Activated CD8-positive, alpha-beta memory T cell treated with anti-CD3 and anti-CD28 coated beads for 36 hours (primary cell): ENCODE measurements around the gene LRRC34. TPM values are rescaled to one million over a fixed set of nuclear protein-coding genes. Genes with fewer than 3 reads are reported as not detected.

Experiments used
- CTCF ChIA-PET: fragments of 350-600 bp; sonication (Branson Sonifier 250); formaldehyde crosslinking; loops from one replicate; lab custom pipeline; 2021; ENCODE audit warnings: antibody characterized with exemption; lab: Charles Lee
- POLR2A ChIA-PET: fragments of 350-600 bp; sonication (Branson Sonifier 250); formaldehyde crosslinking; loops from one replicate; lab custom pipeline; 2021; ENCODE audit warnings: antibody characterized with exemption; lab: Charles Lee
- total RNA-seq, 2 experiments: library from RNA; stranded (reverse); gene quantifications; one replicate each; pipeline ENCODE4 v1.2.3, GENCODE V29; 2021

The LRRC34 gene
- total RNA-seq, 2 experiments from 2014 or later = 3.5 to 4.2 TPM

DNA sequence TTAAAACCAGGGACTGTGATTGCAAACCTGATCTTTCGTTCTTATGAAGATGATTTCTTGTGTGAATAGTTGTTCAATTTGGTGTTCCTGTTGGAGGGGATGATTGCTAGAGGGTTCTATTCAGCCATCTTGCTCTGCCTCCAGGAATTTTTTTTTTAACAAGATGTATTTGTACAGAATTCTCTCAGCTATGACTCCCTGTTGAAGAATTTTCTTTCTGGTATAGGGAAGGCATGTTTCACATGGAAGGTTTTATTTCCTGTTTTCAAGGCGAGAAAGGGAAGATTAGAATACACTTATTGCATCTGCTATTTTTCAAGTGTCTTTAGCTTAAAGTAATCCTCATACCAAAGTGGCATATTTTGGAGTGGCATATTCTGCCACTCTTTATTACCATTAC lies 5.6 kb upstream of the LRRC34 start:
- CTCF ChIA-PET = no interaction called here

DNA sequence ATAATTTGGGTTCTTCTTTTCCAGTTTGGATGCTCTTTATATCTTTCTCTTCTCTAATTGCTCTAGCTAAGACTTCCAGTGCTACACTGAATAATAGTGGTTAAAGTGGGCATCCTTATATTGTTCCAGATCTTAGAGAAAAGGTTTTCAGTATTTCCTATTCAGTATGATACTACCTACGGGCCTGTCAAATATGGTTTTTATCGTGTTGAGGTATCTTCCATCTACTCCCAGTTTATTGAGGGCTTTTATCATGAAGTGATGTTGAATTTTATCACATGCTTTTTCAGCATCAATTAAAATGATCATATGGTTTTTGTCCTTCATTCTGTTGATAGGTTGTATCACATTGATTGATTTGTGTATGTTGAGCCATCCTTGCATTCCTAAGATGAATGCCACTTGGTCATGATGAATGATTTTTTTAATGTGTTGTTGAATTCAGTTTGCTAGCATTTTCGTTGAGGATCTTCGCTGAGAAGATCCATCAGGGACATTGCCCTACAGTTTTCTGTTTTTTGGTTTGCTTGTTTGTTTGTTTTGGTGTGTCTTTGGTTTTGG lies 3.0 kb upstream of the LRRC34 start:
- ChIA-PET CTCF (no interaction called here), POLR2A (no interaction called here)

More for the DNA sequence above, 5.6 kb upstream of the LRRC34 start:
- POLR2A ChIA-PET = no interaction called here

DNA sequence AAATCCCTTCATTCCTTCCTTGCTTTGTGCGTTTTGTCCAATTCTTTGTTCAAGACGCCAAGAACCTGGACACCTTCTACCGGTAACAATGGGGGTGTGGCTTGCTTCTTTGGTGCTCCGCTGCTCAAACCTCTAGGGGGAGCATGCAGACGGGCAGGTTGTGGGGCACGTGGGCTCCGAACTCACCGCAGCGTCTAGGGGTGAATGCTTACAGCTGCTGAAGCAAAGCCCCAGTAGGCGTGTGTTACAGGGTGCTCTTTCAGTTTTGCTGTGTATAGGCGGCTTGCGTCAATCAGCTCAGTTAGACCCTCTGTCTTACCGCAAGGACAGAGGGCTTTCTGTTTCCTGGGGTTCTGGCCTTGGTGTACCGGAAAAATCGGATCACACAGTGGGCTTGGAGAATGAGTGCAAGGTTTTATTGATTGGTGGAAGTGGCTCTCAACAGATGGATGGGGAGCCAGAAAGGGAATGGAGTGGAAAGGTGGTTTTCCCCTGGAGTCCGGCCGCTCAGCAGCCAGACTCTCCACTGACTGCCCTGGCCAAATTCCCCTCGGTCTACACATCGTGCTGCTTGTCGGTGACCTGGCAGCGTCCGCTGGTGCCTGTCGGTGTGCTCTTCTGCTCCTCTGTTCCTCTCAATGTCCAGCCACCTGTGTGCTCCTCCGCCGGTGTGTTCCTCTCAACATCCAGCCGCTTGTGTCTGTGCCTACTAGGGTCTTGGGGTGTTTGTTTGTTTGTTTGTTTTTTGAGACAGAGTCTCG lies 1.2 kb upstream of the LRRC34 start:
- ChIA-PET CTCF (no interaction called here), POLR2A (interaction anchor here (0.7 to 0.9 kb wide), 2 partner anchors 41 to 42 kb away, joined by 3 read pairs; partner anchors contain the start of gene MYNN)

DNA sequence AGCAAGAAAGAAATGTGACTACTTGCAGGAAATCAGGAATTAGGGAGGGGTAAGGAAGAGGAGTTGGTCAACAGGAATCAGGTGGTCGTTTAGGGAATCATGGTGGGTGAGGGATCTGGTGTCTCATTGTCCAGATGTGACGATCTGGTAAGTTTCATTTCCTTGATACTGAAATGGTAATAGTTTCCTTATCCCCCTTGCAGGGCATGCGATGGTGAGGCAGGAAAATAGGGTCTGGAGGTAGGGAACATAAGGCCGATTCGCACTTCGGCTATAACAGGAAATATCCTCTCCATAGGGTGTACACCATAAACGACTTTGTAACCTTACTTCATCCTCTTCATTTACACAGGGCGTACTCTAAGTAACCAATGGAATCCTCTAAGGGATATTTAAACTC lies 574 bp upstream of the LRRC34 start:
- ChIA-PET CTCF (no interaction called here), POLR2A (interaction anchor here (0.7 to 2.6 kb wide), 3 partner anchors 40 to 41 kb away, joined by 3 to 12 read pairs (median 3); partner anchors contain the start of gene MYNN)

DNA sequence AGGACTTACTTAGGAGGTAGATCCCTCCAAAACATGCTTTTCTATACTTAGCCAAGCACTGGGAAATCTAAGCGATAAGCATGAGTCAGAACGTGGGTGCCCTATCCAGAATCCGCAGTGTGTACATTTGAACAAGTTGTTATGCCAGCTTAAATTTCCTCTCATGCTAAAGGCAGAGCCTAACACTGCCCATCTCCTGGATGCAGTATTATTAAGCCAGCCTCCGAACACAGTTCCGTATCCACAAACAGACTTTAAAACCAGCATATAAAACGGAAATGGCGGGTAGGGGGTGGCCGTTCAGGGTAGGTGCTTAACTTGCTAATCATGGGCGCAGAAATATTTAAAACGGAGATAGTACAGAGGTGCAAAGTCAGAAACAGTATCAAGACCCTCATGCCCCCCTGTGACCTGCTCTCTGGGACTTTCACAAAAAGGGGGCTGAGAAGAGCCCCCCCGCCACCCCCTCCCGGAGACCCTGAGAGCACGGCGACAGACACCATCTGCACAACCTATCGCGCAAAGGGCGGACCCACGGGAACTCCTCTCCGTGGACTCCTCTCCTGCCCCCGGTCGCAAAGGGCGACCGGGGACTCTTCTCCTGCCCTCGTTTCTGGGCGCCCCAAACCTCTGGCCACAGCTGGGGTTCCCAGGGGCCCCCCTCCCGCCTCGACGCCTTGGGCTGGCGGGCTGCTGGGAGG lies 923 bp downstream of the LRRC34 start:
- POLR2A ChIA-PET = interaction anchor here (0.6 to 2.6 kb wide), 3 partner anchors 39 to 304 kb away, joined by 3 to 12 read pairs (median 5); partner anchors contain the start of gene MYNN
- CTCF ChIA-PET = interaction anchor here (0.6 to 1.7 kb wide), 2 partner anchors 39 to 73 kb away, joined by 4 to 5 read pairs; no protein-coding TSS in a partner anchor

DNA sequence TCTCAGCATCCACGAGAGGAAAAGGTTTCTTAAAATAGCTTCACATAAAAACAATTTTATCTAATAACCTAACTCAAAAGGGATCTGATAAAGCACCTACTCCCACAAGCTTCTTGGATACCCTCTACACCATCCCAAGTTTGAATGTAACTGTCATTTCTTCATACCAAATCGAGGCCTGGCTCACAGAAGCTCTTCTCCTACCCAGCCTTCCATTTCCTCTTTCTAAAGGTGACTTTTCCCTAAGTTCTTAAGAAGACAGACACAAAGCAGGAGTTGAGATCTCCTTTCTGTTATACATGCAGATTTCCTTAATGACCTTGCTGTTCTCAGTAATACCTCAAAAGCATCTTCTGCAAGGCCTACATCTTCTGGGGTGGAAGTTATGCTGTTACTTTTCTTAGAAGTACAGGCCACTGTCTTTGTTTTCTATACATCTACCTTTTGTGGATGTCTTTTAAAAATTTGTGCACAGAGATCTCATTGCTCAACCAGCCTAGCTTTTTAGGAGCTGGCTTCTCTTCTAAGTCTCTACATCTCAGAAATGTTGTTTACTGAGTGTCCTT lies 3.4 kb downstream of the LRRC34 start:
- ChIA-PET CTCF (interaction anchor here (0.9 kb wide), 1 partner anchor 9 kb away, joined by 4 read pairs; no protein-coding TSS in a partner anchor), POLR2A (interaction anchor here (0.6 kb wide), 1 partner anchor 46 kb away, joined by 4 read pairs; no protein-coding TSS in a partner anchor)

DNA sequence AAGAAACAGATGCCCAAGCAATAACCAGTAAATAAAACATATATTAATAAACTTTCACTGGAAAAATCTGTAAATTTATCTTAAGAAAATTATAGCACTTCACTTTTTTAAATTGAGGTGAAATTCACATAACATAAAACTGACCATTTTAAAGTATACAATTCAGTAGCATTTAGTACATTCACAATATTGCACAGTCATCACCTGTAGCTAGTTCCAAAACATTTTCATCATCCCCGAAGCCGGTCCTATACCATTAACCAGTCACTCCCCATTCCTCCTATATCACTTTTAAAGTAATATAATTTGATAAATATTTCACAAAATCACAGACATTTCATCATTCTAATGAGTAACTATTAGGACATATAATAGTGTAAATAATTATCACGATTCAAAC lies 8.0 kb downstream of the LRRC34 start:
- POLR2A ChIA-PET = interaction anchor here (0.5 kb wide), 1 partner anchor 12 kb away, joined by 6 read pairs; no protein-coding TSS in a partner anchor
- CTCF ChIA-PET = no interaction called here

DNA sequence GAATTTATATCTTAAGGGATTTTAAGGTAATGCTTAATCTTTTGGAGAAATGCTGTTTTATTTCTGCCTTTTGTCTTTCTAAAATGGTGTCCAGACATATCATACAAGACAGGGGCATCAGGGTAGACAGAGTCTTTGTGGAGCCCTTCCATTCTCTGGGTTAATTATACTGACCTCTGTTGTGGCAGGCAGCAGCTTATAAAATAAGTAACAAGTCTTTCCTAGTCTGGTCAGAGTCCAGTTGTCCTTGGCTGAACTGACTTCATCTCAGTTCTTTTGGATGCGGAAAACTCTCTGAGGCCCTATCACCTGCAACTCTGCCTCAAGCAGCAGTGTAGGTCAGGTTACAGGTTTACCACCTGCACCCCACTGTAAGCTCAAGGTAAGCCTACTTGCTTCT lies 20.3 kb downstream of the LRRC34 start:
- ChIA-PET POLR2A (no interaction called here), CTCF (no interaction called here)

DNA sequence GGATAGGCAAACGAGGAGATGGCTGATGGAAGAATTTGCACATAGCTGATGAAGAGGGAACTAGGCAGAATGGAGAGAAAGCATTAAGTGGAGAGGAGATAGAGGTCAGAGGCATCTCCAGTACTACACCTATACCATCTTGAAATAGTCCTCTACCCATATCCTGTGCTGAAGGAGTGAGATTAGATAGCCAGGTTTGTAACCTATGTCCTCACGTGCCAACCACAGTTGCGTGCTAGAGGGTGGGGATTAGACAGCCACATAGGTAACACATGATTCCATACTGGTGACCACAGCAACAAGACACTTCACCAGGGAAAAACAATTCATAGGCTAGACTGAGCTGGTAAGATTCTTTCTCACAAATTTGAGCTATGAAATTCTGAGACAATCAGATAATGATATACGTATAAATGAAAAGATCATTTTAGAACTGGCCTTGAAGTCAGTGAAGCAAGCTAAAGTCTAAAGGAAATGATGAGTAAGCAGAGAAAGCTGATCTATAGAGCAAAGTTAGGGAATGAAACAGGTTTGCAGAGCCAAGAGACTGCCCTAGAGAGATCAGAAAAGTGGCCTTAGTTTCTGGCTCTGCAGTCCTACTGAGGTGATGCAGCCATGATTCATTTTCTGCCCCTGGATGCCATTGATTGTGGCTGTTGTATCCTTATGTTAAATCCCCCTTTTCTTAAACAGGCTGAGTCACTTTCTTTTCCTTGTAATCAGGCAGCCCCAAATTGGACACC lies 21.8 kb downstream of the LRRC34 start:
- POLR2A ChIA-PET = no interaction called here
- CTCF ChIA-PET = no interaction called here

DNA sequence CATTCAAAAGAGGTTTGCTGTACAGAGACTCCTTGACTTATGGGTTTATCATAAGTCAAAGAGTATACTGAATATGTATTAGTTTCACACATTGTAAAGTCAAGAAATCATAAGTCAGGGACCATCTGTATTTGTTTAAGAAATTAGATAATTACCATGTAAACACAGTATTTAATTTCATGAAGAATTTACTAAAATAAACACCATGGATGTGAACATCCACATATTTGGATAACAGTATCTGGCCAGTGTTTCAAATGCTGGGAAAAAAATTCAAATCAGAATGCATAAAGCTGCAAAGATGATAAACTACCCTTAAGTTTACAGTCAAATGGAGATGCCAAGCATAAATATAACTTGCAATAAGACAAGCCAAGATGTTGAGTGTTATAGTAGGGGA lies 22.5 kb downstream of the LRRC34 start:
- POLR2A ChIA-PET = no interaction called here
- CTCF ChIA-PET = no interaction called here

DNA sequence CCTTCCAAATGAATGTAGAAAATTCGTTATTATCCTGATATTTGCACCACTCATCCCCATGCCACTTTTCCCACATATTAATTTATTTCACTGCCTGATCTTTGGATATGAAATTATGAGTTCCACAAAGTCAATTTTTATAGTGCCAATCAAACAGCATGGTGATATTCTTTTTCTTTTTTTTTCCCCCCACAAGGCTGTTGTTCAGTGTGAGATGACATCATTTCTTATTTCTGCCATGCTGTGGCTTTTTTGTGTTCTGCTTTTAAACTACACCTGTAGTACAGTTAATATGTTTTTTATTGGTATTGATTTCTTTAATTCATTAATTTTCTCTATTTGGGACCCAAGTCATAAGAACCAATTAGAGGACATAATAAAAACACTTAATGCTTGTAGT lies 24.9 kb downstream of the LRRC34 start:
- POLR2A ChIA-PET = no interaction called here
- CTCF ChIA-PET = no interaction called here

DNA sequence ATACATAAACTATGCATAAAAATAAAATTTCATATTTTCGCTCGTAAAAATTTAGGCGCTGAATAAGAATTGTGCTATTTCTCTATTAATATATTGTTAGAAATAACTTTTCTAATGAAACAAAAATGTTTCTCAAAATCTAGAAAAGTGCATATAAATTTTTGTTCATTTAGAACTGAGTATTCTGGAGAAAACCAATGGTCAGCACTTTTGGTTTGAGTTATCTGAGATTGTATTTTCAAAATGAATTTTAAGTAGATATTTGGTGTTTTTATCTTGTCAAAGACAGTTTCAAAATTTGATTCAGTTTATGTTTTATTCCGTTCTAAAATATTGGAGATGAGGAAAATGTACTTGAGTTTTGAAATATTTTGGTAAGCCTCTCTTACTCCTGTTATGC lies 25.6 kb downstream of the LRRC34 start:
- CTCF ChIA-PET = no interaction called here
- POLR2A ChIA-PET = no interaction called here

DNA sequence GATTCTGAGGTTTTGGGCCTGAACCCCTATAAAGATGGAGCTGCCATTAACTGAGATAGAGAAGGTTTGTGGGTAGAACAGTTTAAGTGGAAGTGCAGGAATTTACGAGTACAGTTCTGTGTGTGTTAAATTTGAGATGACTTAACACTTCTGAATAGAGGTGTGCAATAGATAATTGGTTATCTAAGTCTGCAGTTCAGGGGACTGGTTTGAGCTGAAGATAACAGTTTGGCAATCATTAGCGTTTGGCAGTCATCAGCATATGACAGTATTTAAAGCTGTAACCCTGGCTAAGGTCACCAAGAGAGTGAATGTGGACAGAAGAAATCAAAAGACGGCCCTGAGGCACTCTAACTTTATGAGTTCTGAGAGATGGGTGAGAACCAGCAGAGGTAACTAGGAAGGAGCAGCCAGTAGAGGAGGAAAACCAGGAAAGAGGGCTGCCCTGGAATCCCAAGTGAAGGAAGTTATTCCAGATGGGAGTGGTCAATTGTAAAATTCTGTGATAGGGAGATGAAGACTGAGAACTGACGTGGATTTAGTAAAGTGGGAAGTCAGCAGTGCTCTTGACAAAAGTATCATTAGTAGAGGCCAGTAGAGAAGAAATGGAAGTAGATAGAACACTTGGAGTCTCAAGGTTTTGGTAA lies 31.4 kb downstream of the LRRC34 start:
- CTCF ChIA-PET = no interaction called here
- POLR2A ChIA-PET = no interaction called here

DNA sequence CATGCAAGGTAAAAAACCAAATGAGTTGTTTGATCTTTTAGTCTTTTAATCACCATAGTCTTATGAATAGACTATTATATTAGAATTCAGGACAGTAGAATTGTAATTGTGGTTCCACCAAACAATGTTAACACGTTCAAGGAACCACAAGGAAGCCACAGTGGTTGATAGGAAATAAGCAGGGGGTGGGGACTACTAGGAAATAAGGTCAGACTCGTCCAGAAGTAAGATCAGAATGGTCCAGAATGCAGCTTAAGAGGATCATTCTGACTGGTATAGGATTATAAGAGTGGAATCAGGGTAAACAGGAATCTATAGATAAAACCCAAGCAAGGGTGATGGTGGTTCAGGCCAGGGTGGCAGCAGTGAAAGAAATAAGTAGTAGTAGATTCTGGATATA lies 32.0 kb downstream of the LRRC34 start:
- ChIA-PET CTCF (interaction anchor here (0.6 kb wide), 1 partner anchor 408 kb away, joined by 3 read pairs; no protein-coding TSS in a partner anchor), POLR2A (no interaction called here)

DNA sequence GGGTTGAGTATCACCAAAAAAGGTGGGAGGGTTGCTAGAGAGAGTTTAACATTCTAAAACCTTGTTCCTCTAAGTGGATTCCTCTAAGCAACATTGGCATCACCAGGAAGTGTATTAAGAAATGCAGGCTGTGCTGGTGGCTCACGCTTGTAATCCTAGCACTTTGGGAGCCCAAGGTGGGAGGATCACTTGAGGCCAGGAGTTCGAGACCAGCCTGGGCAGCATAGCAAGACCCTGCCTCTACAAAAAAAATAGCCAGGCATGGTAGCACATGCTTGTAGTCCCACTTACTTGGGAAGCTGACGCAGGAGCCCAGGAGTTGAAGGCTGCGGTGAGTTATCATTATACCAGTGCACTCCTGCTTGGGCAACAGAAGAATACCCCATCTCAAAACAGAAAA lies 34.9 kb downstream of the LRRC34 start:
- POLR2A ChIA-PET = no interaction called here
- CTCF ChIA-PET = no interaction called here

DNA sequence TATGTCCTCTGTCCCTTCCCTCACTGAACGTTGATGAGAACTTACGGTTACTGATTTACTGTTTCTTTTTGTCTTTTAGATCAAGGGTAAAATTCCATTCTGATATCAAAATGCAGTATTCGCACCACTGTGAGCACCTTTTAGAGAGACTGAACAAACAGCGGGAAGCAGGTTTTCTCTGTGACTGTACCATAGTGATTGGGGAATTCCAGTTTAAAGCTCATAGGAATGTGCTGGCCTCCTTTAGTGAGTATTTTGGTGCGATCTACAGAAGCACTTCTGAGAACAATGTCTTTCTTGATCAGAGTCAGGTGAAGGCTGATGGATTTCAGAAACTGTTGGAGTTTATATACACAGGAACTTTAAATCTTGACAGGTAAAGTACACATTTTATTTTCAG lies 38.5 kb downstream of the LRRC34 start:
- ChIA-PET CTCF (no interaction called here), POLR2A (interaction anchor here (2.1 to 2.2 kb wide), 2 partner anchors 10 to 38 kb away, joined by 12 to 14 read pairs; partner anchors contain the start of genes LRRC34, LRRIQ4 and TERC)

DNA sequence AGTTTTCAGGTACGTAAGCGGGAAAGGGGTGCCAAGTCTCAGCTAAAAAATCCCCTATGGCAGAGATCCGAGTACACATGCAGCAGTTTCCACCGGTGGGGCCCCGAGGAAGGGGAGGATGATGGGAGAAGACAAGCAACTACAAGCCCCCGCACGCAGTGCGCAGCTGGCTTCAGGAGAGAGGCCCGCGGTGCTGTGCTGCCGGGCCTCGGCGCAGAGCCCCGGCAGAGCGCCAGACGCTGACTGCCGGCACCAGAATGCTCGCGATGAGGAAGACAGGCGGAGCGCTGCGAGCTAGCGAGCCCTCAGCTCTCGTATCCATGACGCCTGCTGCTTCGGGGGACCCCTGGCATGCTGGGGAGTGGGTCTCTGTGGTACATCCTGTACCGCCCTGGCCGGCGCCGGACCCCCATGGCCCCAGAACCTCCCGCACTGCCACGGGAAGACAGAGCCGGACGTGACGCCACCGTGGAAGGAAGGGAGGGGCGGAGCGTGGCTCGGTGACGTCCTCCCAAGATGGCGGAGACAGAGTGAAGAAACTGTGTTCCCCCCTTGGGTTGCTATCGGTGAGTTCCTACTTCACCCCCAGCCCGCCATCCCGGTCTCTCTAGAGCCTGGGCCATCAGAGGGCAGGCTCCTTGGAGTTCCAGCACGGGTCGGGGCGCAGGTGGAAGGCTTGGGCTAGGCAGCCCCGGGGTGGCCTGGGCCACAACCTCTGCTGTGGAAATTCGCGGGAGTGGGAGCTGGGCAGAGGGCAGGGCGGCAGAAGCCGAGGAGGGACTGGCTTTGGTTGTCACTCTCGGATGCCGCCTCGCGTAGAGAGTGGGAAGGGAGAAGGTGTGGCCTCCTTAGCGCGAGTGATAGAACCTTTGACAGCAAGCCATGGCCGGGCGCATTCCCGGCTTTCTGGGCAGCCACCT lies 39.5 kb downstream of the LRRC34 start, which contains the start of gene MYNN:
Gene MYNN, plus strand, starts transcription at position 500 of the 920 bp plus-strand sequence. CDS start 900 bp downstream, outside the sequence.
- ChIA-PET POLR2A (interaction anchor here (0.6 to 2.2 kb wide), 10 partner anchors 9 to 1718 kb away, joined by 3 to 16 read pairs (median 4); partner anchors contain the start of genes LRRC34, LRRIQ4, SEC62 and SKIL), CTCF (interaction anchor here (0.8 to 2.6 kb wide), 5 partner anchors 10 to 226 kb away, joined by 3 to 12 read pairs (median 4); partner anchors contain the start of genes LRRC34 and LRRIQ4)
